GM21723 (cell line): ENCODE measurements around the gene TEX53.

Source experiments
- ATAC-seq: cut with Tn5 transposase; IDR thresholded peaks from one replicate; pipeline ENCODE4 v1.9.1; 2021; ENCODE audit warnings: mild to moderate bottlenecking, moderate library complexity; ENCODE audit not compliant: unreplicated experiment

Gene TEX53

GRCh38 chr9:114657705-114658104, at the start of gene TEX53:
Gene TEX53 (minus strand): TSS chr9:114657805. CDS start chr9:114657774, 31 bp downstream.
- ATAC-seq, result no peak

DNA sequence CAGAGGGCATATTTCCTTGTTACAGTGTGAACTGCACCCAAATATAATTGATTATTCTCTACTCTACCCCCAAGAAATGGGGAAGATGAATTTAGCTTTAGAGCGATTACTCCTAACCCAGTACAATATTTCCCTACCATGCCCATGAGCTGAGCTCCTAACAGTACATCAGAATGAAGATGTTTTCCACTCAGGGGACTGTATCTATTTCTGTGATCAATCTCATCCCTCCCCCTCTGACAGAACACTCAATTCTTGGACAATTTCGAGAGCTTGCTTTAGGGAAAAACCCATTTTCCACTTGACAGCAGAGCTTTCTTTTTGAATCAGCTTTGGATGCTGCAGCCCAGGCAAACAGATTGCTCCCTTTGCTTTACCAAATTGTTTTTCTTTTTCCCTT, 49.1 kb upstream of the TEX53 start:
- no peak for ATAC-seq

DNA sequence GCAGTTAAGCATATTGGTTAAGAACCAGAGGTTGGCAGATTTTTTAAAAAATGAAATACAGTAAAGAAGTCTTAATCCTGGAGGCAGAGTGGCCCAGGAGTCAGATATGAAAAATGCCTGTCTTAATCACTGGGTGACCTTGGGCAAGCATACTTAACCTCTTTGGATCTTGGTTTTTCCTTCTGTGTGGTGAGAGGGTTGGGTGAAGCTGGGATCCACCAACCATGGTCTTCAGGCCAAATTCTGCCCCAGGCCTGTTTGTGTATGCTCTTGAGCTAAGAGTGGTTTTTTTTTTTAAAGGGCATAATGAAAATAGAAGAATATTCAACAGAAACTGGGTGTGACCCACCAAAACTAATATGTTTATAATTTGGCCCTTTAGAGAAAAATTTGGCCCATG, 44.4 kb upstream of the TEX53 start:
- ATAC-seq, result no peak

- peak; percentile 42 for ATAC-seq
These were observed 40.3 kb upstream of the TEX53 start for GRCh38 chr9:114697951-114698351.

GRCh38 chr9:114696814-114697544, 39.4 kb upstream of the TEX53 start:
- peak; percentile 75 for ATAC-seq

DNA sequence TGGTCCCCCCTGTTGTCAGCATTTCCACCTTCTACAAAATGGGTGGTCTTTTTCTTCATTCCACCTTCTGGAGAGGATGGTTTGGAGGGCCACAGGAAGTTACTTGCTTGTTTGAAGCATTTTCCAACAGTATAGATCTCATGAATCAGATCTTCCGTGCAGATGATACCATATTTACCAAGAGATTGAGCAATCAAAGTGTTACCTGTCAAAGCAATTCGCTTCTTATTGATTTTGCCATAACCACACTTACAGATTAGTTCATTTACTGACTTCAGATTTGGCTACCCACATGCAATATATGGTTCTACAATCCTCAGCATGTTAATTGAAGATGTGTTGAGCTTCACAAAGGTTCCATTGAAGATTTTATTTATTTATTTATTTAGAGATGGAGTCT, 38.3 kb upstream of the TEX53 start:
- no peak for ATAC-seq

DNA sequence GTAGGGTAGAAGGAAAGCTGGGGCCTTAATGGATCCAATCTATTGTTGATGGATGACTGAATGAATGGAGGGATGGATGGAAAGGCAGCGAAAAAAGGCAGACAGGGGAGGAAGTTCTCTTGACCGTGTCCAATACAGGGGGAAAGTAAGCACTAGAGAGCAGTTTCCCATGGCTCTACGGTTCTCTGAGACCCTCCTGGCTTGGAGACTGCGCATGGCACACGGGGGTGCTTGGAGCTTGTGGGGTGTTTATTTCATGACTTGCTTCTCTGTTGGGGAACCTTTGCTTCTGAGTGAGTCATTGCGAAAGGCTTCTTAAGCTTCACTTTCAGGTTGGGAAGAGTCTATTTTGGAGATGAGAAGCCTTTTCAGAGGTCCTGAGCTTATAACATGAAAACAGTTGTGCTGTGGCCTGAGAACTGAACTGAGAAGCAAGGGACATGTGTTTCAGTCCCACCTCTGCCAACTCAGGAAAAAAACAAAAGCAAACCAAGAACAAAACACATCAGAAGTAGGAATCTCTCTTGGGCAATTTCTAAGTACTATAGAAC, 37.2 kb upstream of the TEX53 start:
- peak; percentile 42 for ATAC-seq

GRCh38 chr9:114694146-114694545, 36.5 kb upstream of the TEX53 start:
- ATAC-seq, result no peak

DNA sequence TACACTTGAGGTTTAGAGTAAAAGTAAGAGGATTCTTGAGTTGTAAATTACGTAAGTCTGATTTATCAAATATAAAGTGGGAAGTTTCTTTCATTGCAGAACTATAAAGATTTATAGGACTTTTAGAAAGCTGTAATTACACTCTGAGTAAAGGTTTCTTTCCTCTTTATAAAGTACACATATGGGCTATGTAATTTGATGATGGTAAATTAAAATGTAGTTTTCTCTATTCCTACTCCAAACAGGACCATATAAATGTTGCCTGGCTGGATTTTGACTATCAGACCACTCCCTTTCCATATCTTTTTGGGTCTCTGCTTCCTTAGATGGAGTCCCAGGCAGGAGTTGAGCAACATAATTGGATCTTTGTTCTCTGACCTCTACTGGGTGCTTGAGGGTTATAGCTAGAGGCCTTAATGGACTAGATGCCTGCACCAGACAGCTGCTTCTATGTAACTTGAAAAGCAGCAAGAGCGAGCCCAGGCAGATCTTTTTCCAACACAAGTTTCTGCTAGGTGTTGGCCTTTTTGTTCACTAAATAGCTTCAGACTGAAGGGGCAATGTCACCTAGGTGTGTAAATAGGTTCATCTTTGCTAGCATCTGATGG, 35.7 kb upstream of the TEX53 start:
- ATAC-seq, result no peak

- no peak for ATAC-seq
These were observed 34.3 kb upstream of the TEX53 start for GRCh38 chr9:114691956-114692295.

- no peak for ATAC-seq
These were observed 33.7 kb upstream of the TEX53 start for GRCh38 chr9:114691046-114691955.

GRCh38 chr9:114690308-114690707, 32.7 kb upstream of the TEX53 start:
- no peak for ATAC-seq

DNA sequence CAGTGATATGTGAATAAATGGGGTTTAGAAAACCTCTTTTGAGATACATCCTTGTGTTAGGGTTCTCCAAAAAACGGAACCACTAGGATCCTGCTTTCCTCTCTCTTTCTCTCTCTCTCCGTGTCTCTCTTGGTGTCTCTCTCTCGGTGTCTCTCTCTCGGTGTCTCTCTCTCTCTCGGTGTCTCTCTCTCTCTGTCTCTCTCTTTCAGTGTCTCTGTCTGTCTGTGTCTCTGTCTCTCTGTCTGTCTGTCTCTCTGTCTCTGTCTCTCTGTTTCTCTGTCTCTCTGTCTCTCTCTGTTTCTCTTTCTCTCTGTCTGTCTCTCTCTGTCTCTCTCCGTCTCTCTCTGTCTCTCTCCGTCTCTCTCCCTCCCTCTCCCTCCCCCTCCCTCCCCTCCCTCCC, 32.2 kb upstream of the TEX53 start:
- no peak for ATAC-seq

- ATAC-seq, result no peak
These were observed 31.5 kb upstream of the TEX53 start for GRCh38 chr9:114688909-114689610.

DNA sequence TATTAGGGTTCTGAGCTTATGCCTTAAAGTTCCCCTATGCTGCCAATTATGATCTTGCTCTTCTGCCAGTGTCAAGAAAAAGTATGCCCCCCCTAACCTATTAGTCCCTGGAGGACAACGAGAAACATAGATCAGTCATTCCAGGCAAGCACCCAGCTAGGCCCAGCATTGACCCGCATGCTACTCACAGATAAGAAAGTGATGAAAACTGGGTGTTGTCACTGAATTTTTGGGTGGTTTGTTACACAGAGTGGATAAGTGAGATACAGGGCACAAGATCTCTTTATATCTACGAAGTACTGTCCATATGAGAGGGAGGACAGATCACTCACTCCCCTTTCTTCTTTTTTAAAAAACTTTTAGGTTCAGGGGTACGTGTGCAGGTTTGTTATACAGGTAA, 30.8 kb upstream of the TEX53 start:
- ATAC-seq, result no peak

- ATAC-seq, result no peak
These were observed 29.4 kb upstream of the TEX53 start for GRCh38 chr9:114687034-114687433.

DNA sequence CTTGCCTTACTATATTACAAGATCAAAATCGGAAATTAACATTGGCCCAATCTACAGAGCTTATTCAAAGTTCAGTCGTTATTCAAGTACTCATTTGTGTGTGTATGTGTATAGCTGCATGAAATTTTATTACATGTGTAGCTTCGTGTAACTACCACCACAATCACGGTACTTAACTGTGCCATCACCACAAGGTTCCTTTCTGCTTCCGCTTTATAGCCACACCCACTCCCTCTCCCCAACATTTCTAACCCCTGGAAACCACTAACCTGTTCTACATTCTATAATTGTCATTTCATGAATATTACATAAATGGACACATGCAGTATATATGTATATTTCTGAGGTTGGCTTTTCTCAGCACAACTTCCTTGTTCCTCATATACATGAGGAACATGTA, 28.3 kb upstream of the TEX53 start:
- ATAC-seq, result no peak

GRCh38 chr9:114684036-114684435, 26.4 kb upstream of the TEX53 start:
- ATAC-seq, result no peak

- no peak for ATAC-seq
These were observed 25.2 kb upstream of the TEX53 start for GRCh38 chr9:114682846-114683245.

DNA sequence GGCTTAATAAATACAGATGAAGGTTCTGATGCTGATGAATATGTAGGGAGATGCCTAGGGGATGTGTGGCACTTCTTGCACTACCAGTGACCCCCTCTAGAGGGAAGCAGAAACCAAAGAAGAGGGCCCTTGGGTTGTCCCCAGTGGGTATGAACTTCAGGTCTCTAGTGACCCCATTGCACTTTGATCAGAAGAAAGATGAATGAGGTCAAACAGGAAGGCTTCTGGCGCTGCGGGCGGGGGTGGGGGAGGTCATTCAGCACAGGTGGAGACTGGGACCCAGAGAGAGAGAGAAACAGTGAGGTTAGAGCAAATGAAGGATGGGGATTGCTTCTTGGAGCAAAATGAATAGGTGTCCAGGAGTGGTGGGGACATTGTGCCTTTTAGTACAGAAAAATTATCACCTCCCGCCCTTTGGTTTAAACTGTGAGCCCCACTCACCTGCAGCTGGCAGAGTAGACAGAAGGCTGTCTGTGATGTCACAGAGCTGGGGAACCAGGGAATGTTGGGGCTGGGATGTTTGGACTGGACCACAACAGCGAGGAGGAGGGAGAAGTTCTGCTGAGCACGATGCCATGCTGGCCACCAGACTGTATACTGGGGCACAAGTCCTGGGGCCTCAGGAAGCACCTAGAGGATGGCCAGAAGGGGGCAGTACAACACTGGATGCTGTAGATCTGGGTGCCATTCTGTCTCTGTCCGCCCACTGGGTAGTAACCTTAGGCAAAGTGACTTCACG, 24.2 kb upstream of the TEX53 start, which contains the start of gene TEX48:
Gene TEX48 (minus strand): TSS at position 599 of the 739 bp plus-strand sequence. CDS start 10,469 bp downstream, outside the sequence.
- peak; percentile 87 for ATAC-seq
